ENCODE data around the gene IPPK. TPM values are rescaled to one million over a fixed set of nuclear protein-coding genes. Genes with fewer than 3 reads are reported as not detected.

IPPK gene, protein sequence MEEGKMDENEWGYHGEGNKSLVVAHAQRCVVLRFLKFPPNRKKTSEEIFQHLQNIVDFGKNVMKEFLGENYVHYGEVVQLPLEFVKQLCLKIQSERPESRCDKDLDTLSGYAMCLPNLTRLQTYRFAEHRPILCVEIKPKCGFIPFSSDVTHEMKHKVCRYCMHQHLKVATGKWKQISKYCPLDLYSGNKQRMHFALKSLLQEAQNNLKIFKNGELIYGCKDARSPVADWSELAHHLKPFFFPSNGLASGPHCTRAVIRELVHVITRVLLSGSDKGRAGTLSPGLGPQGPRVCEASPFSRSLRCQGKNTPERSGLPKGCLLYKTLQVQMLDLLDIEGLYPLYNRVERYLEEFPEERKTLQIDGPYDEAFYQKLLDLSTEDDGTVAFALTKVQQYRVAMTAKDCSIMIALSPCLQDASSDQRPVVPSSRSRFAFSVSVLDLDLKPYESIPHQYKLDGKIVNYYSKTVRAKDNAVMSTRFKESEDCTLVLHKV
- 10 to 100 TPM; 14.8 to 16.8 TPM for total RNA-seq

DNA sequence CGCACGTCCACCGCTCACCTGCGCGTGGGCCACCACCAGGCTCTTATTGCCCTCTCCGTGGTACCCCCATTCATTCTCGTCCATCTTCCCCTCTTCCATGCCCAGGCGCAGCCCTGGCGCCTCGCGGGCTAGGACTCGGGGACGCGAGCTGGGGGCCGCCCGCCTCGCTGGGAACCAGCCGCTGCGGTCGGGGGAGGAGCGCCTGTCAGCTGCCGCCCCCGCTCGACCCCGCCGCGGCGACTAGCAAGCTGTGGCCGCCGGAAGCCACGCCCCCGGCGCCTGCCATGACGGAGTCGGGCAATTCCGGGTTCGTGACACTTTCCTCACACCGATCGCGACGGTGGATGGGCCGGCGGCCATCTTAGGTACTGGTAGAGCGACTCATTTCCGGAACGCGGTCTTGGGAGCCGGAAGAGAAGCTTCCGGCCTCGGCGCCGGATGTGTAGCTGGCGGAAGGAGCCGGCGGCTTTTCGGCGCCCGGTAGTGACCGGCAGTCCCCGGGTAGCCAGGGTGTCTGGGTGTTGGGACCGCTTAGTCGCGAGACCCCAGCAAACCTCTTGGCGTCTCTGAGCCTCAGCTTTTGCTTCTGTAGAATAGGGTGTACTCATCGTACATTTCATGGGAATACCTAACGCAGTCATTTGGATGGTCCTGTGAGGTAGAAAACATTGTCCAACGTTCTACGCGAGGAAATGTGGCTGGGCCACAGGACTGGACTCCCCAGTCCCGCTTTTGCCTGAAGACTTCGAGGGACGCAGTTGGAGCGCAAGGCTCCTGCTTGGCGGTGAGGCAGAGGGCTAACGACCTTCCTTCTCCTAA lies at the start of gene IPPK:
TSS of gene IPPK (minus strand) at position 242 of the 819 bp plus-strand sequence. CDS start at position 99, 143 bp downstream.
- CTCF ChIA-PET, result interaction anchor here (0.5 to 1.3 kb wide), 4 partner anchors 16 to 1600 kb away, joined by 3 to 4 read pairs (median 3); no protein-coding TSS in a partner anchor
- POLR2A ChIA-PET, result interaction anchor here (0.6 to 1.2 kb wide), 8 partner anchors 10 to 783 kb away, joined by 3 to 7 read pairs (median 4); partner anchors contain the start of genes BICD2, CENPP and FAM120AOS

DNA sequence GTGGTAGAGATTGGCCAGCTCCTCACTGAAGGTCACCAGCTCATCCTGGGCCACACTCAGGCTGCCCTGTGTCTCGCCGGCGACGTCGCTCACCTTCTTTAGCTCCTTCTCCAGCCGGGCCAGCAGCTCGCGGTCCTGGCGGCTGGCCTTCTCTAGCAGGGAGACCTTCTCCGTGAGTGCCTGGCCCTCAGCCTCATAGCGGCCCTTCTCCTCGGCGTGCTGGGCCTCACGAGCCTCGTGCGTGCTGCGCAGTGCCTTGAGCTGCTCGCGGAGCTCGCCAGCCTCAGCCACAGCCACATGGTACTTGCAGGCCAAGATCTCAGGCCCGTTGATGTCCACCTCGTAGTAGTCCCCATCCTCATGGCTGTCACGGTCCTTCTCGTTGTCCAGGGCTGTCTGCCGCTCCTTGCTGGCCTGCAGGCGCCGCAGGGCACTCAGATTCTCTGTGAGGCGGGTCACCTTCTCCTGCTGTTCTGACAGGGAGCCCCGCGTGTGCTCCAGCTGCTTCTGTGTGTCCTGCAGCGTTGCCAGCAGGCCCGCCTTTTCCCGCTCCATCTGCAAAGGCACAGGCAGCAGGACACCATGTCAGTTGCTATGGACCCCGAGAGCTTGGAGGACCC lies 49.2 kb upstream of the IPPK start:
- CTCF ChIA-PET, result interaction anchor here (1.4 kb wide), 1 partner anchor 72 kb away, joined by 3 read pairs; no protein-coding TSS in a partner anchor
- POLR2A ChIA-PET, result no interaction called here

DNA sequence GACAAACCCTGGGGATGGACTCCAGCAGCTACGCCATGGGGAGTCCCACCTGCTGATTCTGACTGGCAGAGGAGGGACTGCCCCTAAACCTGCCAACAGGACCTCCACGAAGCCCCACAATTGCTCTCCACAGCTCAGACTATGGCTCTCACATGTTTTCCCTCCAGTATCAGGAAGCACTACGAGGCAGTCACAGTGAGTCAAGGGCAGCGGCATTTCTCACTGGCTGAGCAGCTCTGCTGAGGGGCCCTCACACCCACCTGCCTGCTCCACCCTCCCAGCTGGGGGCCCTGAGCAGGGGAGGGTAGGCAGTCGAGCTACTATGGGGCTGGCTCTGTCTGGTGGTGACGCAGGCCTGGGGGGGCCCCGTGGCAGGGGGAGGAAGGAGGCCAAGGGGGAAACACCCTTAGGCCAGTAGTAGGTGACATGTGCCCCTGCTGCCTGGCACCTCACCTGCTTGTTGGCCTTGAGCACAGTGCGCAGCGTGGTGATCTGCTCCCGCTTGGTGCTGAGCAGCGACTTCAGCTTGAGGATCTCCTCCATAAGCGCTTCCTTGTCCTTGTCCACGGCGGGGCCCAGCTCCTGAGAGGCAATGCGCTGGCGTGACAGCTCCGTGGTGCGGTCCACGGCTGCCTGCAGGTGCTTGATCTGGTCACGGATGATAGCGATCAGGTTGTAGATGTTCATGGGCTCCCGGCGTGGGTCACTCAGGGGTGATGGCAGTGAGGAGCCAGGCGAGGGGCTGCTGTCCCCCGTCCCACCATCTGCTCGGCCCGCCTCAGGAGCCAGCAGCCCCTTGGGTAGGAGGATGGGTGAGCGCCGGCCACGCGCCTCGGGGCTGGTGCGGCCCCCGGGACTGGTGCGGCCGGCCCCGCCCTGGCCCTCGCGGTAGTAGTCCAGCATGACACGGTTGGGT lies 48.4 kb upstream of the IPPK start:
- ChIA-PET POLR2A (no interaction called here), CTCF (interaction anchor here (1.1 to 2.4 kb wide), 6 partner anchors 11 to 76 kb away, joined by 3 to 17 read pairs (median 6); no protein-coding TSS in a partner anchor)

DNA sequence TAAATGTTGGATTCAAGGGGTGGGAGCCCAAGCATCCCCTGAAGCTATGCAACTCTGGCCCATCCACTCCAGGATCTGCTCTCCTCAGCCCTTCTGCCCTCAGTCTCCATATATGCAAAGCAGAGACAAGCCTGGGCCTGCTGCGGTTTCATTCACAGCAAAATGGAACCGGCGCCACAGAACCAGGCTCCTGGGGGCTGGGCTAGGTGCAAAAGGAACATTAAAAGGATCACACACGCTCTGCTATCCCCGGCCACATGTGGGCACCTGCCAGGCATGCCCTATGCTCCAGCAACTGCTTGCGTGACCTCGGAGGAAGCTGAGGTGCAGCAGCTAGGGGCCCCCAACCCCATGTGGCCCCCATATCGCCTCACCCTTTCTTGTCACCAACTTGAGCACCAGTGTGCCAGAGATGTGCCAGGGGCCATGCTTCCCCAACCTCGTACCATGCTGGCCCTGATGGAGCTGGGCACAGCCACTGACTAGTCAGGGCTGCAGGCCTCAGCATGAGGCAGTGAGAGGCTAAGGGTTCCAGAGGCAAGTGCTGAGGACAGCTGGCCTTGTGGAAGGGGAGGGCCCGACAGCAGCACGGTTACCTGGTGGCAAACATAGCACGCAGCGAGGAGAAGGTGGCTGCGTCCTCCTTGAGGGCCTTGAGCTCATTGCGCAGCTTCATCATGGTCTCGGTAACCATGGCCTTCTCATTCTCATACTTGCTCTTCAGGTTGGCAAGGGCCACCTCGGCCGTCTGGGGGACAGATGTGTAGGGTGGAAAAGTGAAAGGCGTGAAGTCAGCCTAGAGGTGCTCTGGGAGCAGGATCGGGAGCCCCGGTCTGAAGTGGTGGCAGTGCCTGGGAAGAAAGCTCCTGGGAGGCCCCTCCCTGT lies 47.5 kb upstream of the IPPK start:
- ChIA-PET CTCF (interaction anchor here (1.0 to 2.4 kb wide), 10 partner anchors 9 to 80 kb away, joined by 3 to 17 read pairs (median 5); partner anchors contain the start of gene BICD2), POLR2A (no interaction called here)

DNA sequence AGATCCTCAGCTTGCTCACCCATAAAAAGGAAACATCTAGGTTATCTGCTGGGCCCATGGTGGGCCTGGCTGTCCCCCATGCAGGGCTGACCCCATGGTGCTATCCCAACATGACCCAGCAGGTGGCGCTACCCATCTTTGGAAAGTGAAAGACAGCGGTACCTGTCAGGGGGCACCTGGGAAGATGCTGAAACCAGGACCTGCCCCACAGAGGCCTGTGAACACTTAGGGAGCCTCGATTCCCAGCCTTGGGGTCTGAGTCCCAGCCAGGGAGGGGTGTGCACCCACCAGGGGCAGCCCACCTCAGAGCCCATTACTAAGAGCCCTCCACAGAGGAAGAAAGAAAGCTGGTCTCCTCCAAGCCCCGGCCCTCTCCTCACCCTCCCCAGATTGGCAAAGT lies 46.6 kb upstream of the IPPK start:
- CTCF ChIA-PET, result interaction anchor here (1.0 to 2.4 kb wide), 8 partner anchors 10 to 81 kb away, joined by 3 to 17 read pairs (median 6); partner anchors contain the start of gene BICD2

DNA sequence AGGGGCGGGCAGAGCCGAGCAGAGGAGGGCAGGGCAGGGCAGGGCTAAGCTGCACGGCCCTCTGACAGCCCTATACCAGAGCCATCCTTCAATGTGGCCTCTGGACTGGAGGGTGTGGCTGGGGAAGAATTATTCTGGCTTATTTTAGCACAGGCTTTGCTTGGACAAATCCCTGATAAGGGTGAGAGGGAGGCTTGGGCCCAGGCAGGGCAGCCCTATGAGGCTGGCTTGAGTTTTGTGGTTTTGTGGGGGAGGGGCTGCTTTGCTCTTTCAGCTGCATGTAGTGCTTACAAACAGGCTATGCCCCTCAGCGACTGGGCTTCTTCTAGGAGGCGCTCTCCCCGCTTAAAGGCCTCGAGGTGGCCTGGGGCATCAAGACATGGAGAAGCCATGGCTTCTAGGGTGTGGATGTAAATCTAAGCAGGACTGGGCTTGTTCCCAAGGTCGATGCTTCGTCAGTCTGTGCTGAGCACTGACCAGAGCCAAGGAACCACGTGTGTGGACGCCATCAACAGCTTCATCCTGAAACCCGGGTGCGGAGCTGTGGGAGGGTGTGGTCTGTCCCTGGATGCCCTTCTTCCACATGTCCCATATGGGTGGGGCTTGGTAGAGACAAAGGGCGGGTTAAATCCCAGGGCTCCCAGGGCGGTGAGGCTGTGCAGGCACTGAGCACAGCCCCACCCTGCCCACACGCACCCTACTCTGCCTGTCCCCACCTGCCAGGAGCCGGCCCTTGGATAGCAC lies 45.7 kb upstream of the IPPK start:
- POLR2A ChIA-PET, result no interaction called here

More for the DNA sequence above, 46.6 kb upstream of the IPPK start:
- POLR2A ChIA-PET, result no interaction called here

DNA sequence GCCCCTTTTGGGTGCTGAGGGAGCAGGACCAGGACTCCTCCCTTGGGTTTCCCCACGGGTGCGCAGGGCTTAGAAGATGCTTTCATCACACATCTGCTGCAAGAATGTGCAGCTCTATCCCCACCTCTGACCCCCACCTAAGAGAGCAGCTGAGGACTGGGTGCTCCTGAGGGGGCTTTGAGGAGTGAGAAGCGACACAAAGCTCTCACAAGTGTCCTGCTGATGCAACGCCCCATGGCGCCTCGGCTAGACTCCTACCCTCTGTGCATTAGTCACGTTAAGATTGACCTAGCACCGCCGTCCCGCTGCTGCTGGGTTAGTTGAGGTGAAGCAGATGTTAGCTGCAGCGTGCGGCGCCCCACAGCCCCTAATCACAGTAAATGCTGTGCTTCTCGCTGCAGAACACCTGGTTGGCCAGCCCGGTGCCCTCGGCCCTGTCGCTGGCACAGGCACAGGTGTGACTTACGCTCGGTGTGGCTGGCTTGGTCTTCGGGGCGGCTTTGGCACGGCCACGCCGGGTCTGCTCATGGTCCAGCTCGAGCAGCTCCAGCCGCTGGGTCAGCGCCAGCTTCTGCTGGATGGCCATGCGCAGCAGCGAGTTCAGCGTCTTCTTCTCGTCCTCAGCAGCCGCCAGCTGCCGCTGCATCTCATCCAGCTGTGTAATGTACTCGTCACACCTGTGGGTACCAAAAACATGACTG lies 45.0 kb upstream of the IPPK start:
- CTCF ChIA-PET, result interaction anchor here (1.2 to 1.4 kb wide), 5 partner anchors 14 to 75 kb away, joined by 3 read pairs; no protein-coding TSS in a partner anchor
- POLR2A ChIA-PET, result no interaction called here

More for the DNA sequence above, 45.7 kb upstream of the IPPK start:
- CTCF ChIA-PET, result interaction anchor here (1.2 to 2.4 kb wide), 8 partner anchors 11 to 75 kb away, joined by 3 to 17 read pairs (median 3); partner anchors contain the start of gene BICD2

DNA sequence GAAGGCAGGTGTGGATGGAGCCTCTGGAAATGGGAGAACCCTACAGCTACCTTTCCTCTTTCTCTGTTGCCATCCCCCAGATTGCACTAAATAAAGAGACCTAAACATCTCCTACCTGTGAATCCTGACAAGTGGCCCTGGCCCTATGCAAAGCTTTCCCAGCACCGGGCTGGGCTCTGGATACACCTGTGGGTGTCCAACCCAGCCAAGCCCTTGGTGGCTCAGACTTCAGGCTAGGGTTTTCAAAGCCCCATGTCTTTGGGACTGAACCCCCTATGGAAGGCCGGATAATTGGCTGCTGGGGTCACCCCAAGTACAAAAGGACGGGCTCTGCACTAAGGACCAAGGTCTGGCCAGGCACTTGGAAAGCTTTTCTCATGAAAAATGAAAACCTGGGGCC lies 44.1 kb upstream of the IPPK start:
- CTCF ChIA-PET, result interaction anchor here (1.2 kb wide), 2 partner anchors 76 to 77 kb away, joined by 3 to 4 read pairs; no protein-coding TSS in a partner anchor

DNA sequence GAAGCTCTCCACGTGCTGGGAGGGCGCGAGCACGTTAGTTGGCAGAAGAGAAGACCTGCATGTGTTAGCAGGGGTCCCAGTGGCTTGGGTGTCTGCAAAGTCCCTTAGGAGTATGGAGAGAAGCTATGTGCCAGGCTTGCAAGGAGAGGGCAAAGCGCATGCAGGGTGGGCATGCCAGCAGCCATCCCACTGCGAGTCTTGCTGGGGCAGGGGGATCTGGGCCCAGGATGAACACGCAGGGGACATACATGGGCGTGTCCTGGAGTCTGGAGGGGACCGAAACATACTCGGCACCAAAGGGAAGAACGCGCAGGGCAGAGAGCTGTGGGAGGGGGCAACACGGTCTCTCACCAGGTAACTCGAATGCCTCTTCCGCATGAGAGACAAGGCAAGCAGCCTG lies 43.6 kb upstream of the IPPK start:
- ChIA-PET CTCF (interaction anchor here (1.2 kb wide), 1 partner anchor 78 kb away, joined by 4 read pairs; no protein-coding TSS in a partner anchor), POLR2A (no interaction called here)

More for the DNA sequence above, 44.1 kb upstream of the IPPK start:
- POLR2A ChIA-PET, result no interaction called here

DNA sequence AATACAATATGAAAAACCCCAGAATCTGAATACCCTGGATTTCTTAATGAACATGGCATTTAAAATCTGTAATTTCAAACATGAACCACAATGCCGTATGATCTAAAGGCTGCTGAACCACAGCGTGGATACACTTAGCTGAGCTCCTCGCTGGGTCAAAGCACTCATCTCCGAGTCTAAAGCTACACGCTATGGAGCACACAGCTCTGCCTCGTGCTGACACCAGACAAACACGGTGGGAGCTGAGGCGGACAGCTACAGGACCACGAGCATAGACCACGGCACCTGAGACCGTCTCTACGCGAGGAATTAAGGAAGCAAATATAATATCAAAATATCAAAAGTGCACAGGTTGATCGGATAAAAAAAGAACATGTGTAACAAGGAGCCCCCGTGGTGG lies 42.8 kb upstream of the IPPK start:
- ChIA-PET CTCF (no interaction called here), POLR2A (no interaction called here)

DNA sequence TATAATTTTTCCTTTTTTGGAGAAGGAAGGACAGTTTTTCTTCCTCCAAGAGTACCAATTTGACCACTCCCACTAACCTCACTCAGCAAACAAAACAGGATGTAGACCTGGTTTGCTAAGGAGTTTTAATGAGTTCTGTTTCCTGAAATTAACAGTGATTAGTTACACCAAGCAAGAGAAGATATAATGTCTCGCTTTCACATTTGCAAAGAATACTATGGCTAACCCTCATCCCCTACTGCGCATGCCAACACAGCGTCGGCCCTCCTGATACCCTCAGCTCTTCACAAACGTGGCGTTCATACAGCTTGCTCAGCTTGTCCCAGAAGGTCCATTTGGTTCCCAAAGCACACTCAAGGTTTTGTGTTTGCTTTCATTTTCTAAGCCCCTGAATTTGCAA lies 41.9 kb upstream of the IPPK start:
- POLR2A ChIA-PET, result no interaction called here
- CTCF ChIA-PET, result no interaction called here

DNA sequence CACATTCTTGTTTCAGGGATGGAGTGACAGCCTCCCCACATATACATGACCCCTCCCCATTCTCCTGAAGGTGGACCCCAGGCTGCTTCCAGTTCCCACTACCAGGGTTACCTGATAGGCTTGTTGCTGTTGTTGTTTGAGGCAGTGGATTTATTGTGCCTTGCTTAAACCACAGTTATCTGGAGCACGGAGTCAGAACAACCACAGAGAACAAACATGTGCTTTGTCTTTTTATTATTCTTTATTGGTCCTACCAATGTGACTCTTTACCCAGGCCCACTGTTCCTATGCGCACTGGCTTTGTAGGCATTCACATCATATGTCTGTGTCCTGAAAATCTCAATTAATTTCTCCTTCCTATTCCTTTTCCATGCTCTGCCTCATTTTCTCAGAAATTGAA lies 41.2 kb upstream of the IPPK start:
- CTCF ChIA-PET, result no interaction called here
- POLR2A ChIA-PET, result no interaction called here

DNA sequence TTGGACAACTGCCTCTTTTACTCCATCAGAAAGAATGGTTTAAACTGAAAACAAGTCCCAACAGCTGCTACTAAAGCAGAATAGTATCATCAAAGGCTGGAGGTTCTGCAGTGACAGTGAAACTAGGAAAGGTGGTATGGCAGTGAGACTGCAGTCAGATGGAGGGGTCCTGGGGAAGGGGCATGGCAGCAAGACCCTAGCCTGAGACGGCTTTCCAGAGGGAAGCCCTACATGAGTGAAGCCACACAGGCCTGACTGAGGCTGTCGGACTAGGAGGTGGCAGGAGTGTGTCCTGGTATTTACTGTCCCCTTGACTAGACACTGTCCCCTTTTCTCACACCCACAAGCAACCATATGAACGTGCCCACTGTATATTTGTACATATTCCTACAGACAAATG lies 40.4 kb upstream of the IPPK start:
- ChIA-PET POLR2A (no interaction called here), CTCF (interaction anchor here (1.0 kb wide), 1 partner anchor 80 kb away, joined by 3 read pairs; no protein-coding TSS in a partner anchor)

DNA sequence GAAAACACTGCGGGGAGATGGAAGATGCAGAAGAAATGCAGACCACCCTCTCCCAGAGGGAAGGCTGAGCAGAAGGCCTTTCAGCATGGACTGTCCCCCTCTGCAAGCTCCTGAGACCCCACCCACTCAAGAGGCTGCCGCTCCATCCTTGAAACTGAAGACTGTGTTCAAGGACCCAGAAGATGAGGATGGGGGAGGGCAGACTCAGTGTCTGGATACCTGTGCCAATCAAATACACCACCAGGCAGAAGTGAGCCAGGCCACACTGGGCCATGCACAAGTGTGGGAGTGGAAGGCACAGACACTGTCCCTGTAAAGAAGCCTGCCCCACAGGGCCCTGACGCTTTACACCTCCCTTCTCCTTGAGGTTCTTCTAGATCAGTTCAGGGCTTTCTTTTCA lies 40.0 kb upstream of the IPPK start:
- ChIA-PET POLR2A (no interaction called here), CTCF (interaction anchor here (1.0 kb wide), 1 partner anchor 81 kb away, joined by 3 read pairs; no protein-coding TSS in a partner anchor)

DNA sequence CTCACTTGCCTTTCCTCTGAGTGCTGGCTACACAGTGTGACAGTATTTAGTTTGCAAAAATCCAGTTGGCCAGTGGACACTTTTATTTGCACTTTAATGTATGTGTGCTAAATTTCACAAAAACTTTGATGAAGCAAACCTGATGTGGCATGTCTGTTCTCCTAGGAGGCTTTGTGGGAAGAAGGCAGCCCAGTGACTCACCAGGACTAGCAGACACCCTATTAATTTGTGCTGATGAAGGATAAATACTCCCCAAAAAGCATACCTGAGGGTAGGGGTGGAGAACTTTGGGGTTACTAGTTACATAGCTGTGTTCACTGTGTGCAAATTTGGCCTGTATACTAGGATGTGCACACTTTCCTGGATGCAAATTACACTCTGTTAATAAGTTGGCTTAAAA lies 39.3 kb upstream of the IPPK start:
- ChIA-PET CTCF (interaction anchor here (1.0 kb wide), 1 partner anchor 82 kb away, joined by 3 read pairs; no protein-coding TSS in a partner anchor), POLR2A (no interaction called here)

DNA sequence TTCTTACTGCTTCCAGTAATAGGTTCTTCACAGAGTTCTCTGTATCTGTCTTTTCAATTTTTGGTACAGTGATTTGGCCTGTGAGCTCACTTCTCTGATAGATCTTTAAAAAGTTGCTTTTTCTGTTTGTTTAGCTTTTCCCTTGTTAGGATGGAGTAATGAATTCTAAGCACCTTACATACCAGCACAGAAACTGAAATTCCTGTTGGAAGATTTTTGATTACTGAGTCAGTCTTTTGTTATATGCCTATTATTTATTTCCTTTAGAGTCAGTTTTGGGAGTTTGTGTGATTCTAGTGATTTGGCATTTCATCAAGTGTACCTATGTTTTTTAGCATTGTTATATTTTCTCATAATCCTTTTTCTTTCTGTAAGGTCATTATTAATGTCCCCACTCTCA lies 37.6 kb upstream of the IPPK start:
- ChIA-PET CTCF (no interaction called here), POLR2A (no interaction called here)

All from activated CD8-positive, alpha-beta memory T cell treated with anti-CD3 and anti-CD28 coated beads for 36 hours (primary cell).